Esophagus (tissue), 2 donors: ENCODE data around the gene GALK1. TPM values are rescaled to one million over a fixed set of nuclear protein-coding genes. Genes with fewer than 3 reads are reported as not detected.

Experiments
- H3K27ac ChIP-seq, 2 donors: one replicate each; pipeline ENCODE4 v1.5.1; 2013; ENCODE audit warnings: low read depth in 2 of 2, mild to moderate bottlenecking in 2 of 2, inconsistent platforms in 1 of 2, low read length in 1 of 2, moderate library complexity in 1 of 2
- H3K27me3 ChIP-seq, 2 donors: one replicate each; pipeline ENCODE4 v1.6.1; 2013; ENCODE audit warnings: low read length in 2 of 2, control low read depth in 1 of 2, mild to moderate bottlenecking in 1 of 2; ENCODE audit not compliant: insufficient read depth in 2 of 2, control insufficient read depth in 1 of 2
- H3K36me3 ChIP-seq, 2 donors: one replicate each; pipeline ENCODE4 v1.6.1; 2013; ENCODE audit warnings: low read length in 1 of 2; ENCODE audit not compliant: control insufficient read depth in 2 of 2, insufficient read depth in 2 of 2
- H3K4me1 ChIP-seq, 2 donors: one replicate each; pipeline ENCODE4 v1.6.1; 2013; ENCODE audit warnings: low read length in 1 of 2; ENCODE audit not compliant: control insufficient read depth in 2 of 2, insufficient read depth in 2 of 2
- H3K4me3 ChIP-seq, 2 donors: one replicate each; pipeline ENCODE4 v1.5.1; 2013; ENCODE audit warnings: low read length in 2 of 2, mild to moderate bottlenecking in 2 of 2, low read depth in 1 of 2, moderate library complexity in 1 of 2
- H3K9me3 ChIP-seq, 2 donors: one replicate each; pipeline ENCODE4 v1.6.1; 2013; ENCODE audit warnings: mild to moderate bottlenecking in 2 of 2, low read depth in 1 of 2, low read length in 1 of 2, moderate library complexity in 1 of 2; ENCODE audit not compliant: control insufficient read depth in 2 of 2, insufficient read depth in 1 of 2
- WGBS, 2 donors: extraction: QIAGEN DNeasy Blood & Tissue Kit; methylation state at CpG; one replicate each; pipeline ENCODE4 v1.1.7; 2013; 5-methylcytosine and 5-hydroxymethylcytosine counted together
- polyA plus RNA-seq, 2 donors: library from polyadenylated mRNA; stranded (reverse); fragments of 200-250 nt; gene quantifications; one replicate each; pipeline ENCODE4 v1.2.3, GENCODE V29; 2013
- donor health status: healthy with polysubstance abuse.
- donor health status: Bipolar disorder and iron deficiency.

Gene GALK1
- polyA plus RNA-seq, 2 donors = 27.9 to 29.5 TPM

- H3K4me1 ChIP-seq = peaks cover 0 to 4% of the 10 kb centered on the region in 2 donors
- H3K4me3 ChIP-seq = no peak overlapping the region
- no peaks in the 10 kb centered on the region for H3K27me3 ChIP-seq
- H3K9me3 ChIP-seq = no peaks in the 10 kb centered on the region
- H3K27ac ChIP-seq = no peak overlapping the region
- WGBS, 2 donors = 73 to 76% methylated on average over 19 of the region's 19 CpGs
- peaks cover 3 to 58% of the 10 kb centered on the region in 2 donors for H3K36me3 ChIP-seq
These were observed 12.0 kb downstream of the GALK1 start for GRCh38 chr17:75752802-75753513.

GRCh38 chr17:75752405-75752709 is 12.6 kb downstream of the GALK1 start:
- no peak overlapping the region for H3K27ac ChIP-seq
- no peaks in the 10 kb centered on the region for H3K9me3 ChIP-seq
- 92 to 94% methylated on average over 10 of the region's 10 CpGs for WGBS, 2 donors
- peaks cover 3 to 52% of the 10 kb centered on the region in 2 donors for H3K36me3 ChIP-seq
- H3K27me3 ChIP-seq = no peaks in the 10 kb centered on the region
- H3K4me1 ChIP-seq = peaks cover 0 to 4% of the 10 kb centered on the region in 2 donors
- H3K4me3 ChIP-seq = no peak overlapping the region

- no peak overlapping the region for H3K4me3 ChIP-seq
- no peak overlapping the region for H3K27ac ChIP-seq
- no peaks in the 10 kb centered on the region for H3K27me3 ChIP-seq
- peaks cover 3 to 47% of the 10 kb centered on the region in 2 donors for H3K36me3 ChIP-seq
- peaks cover 0 to 4% of the 10 kb centered on the region in 2 donors for H3K4me1 ChIP-seq
- WGBS, 2 donors = 82 to 84% methylated on average over 24 of the region's 24 CpGs
- H3K9me3 ChIP-seq = no peaks in the 10 kb centered on the region
These were observed 13.2 kb downstream of the GALK1 start for GRCh38 chr17:75751676-75752404.

GRCh38 chr17:75750661-75751423 is 14.2 kb downstream of the GALK1 start:
- Histone ChIP-seq H3K27ac (no peak overlapping the region), H3K9me3 (no peaks in the 10 kb centered on the region), H3K4me3 (no peak overlapping the region), H3K36me3 (peaks cover 3 to 37% of the 10 kb centered on the region in 2 donors), H3K27me3 (no peaks in the 10 kb centered on the region), H3K4me1 (peaks cover 0 to 4% of the 10 kb centered on the region in 2 donors)
- WGBS, 2 donors = 83 to 87% methylated on average over 23 of the region's 23 CpGs

- H3K27me3 ChIP-seq = no peaks in the 10 kb centered on the region
- H3K4me3 ChIP-seq = no peak overlapping the region
- H3K9me3 ChIP-seq = no peaks in the 10 kb centered on the region
- 28 to 30% methylated on average over 20 of the region's 20 CpGs for WGBS, 2 donors
- no peaks in the 10 kb centered on the region for H3K4me1 ChIP-seq
- no peak overlapping the region for H3K27ac ChIP-seq
- peaks cover 3 to 30% of the 10 kb centered on the region in 2 donors for H3K36me3 ChIP-seq
These were observed 15.2 kb downstream of the GALK1 start for GRCh38 chr17:75749545-75750389.

GRCh38 chr17:75748706-75749105 is 16.3 kb downstream of the GALK1 start:
- Histone ChIP-seq H3K36me3 (peaks cover 3 to 28% of the 10 kb centered on the region in 2 donors), H3K4me1 (no peaks in the 10 kb centered on the region), H3K27ac (no peak overlapping the region), H3K9me3 (no peaks in the 10 kb centered on the region), H3K27me3 (no peaks in the 10 kb centered on the region), H3K4me3 (no peak overlapping the region)
- 81 to 83% methylated on average over 9 of the region's 9 CpGs for WGBS, 2 donors

- no peak overlapping the region for H3K27ac ChIP-seq
- 91 to 93% methylated on average over 24 to 25 of the region's 25 CpGs for WGBS, 2 donors
These were observed 21.3 kb downstream of the GALK1 start for GRCh38 chr17:75743625-75744206.

GRCh38 chr17:75742337-75742736 is 22.7 kb downstream of the GALK1 start:
- Histone ChIP-seq H3K36me3 (peaks cover 4 to 43% of the 10 kb centered on the region in 2 donors), H3K27me3 (no peaks in the 10 kb centered on the region), H3K4me1 (no peaks in the 10 kb centered on the region), H3K27ac (no peak overlapping the region), H3K4me3 (no peak overlapping the region), H3K9me3 (peaks cover 0 to 2% of the 10 kb centered on the region in 2 donors)
- 88 to 89% methylated on average over 21 to 25 of the region's 25 CpGs for WGBS, 2 donors

More at GRCh38 chr17:75743625-75744206, 21.3 kb downstream of the GALK1 start:
- no peak overlapping the region for H3K4me3 ChIP-seq
- peaks cover 4 to 34% of the 10 kb centered on the region in 2 donors for H3K36me3 ChIP-seq
- no peaks in the 10 kb centered on the region for H3K27me3 ChIP-seq
- H3K4me1 ChIP-seq = no peaks in the 10 kb centered on the region
- H3K9me3 ChIP-seq = peaks cover 0 to 2% of the 10 kb centered on the region in 2 donors
